HG03378 (cell line): ENCODE results near the gene PTGDS.

Experiments used
- ATAC-seq: cut with Tn5 transposase; IDR thresholded peaks from one replicate; pipeline ENCODE4 v1.9.1; 2021; ENCODE audit warnings: mild to moderate bottlenecking, moderate library complexity; ENCODE audit not compliant: unreplicated experiment

Gene PTGDS

GRCh38 chr9:136945333-136946227, 31.7 kb upstream of the PTGDS start:
- ATAC-seq, result no peak

DNA sequence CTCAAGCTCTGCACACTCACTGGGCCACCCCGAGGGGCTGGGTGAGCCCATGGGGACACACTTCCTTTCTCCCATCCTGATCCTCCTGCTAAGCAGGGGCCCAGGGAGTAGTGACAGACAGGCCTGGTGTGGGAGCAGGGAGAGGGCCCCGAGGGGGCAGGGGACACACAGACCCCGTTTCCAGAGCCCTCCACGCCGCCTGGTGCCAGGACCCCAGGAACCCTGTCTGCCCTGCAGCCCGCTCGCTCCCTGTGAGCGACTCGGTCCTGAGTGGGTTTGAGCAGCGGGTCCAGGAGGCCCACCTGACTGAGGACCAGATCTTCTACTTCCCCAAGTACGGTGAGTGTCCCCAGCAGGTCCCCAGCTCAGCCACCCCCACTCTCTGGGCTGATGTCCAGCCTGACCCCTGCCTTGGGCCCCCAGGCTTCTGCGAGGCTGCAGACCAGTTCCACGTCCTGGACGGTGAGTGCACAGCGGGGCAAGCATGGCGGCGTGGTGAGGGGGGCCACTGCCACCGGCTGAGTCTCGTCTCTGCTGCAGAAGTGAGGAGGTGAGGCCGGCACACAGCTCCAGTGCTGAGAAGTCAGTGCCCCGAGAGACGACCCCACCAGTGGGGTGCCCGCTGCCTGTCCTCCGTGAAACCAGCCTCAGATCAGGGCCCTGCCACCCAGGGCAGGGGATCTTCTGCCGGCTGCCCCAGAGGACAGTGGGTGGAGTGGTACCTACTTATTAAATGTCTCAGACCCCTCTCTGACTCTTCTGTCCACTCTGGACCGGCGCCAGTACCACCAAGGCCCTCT, 30.9 kb upstream of the PTGDS start:
- no peak for ATAC-seq

GRCh38 chr9:136947028-136947891, 30.0 kb upstream of the PTGDS start:
- ATAC-seq, result no peak

GRCh38 chr9:136947955-136948510, 29.3 kb upstream of the PTGDS start:
- no peak for ATAC-seq

GRCh38 chr9:136949239-136949816, 28.0 kb upstream of the PTGDS start:
- no peak for ATAC-seq

DNA sequence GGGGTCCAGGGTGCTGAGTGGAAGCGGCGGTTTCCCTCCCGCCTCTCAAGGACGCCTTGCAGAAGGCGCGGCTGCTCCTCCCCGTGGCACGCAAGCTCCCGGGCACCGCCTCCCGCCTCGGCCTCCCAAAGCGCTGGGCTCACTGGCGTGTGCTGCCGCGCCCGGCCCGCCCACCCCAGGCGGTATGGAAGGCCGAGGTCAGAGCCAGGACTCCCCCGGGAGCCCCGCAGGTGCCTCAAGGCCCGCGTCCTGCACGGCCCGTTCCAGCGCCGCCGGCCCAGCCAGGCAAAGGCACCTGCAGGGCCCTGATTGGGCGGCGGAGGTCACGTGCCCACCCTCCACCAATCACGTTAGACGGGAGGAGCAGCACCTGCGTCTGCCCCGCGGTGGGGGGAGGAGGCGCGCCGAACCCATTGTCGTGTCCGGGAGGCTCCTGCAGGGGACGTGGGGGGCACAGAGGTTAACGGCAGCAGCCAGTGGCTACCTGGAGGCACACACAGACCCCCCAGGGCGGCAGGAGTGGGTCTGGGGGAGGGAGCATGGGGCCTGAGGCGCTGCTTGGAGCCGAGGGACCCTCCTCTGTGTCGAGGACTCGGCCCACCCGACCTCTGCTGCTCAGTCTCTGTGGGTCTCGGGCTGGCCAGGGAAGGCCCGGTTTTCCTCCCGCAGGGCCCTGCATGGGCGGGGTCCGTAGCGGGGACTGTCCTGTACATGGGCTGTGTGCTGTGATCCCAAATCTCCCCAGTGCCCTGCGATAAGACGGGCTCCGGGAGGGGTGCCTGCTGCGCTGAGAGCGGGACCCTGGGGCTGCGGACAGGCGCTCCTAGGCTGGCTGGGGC, 27.3 kb upstream of the PTGDS start:
- peak; percentile 53 for ATAC-seq

DNA sequence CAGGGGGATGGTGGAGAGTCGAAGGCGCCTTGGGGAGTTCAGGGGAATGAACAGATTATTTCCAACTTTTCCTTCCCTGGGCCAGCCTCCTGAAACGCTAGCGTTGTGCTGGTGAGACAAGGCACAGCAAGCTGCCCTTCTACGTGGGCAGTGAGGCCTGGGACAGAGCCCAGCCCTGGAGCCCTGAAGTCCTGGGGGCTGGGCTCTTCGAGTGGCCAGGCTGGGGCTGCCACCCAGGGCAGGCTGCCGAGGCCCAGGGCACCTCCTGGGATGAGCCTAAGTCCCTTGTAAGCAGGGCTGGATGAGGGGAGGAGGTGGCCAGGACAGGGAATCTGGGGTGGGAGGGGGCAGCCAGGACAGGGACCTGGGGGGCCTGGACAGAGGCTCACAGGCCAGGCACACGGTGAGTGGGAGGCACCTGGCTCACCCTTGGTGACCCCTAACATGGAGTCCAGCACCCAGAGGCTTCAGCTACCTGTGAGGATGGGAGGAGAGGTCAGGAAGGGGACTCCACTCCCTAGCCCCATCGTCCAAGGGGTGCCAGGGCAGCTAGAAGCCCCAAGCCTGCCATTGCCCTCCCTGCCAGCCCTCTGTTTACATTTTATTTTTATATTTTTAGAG, 26.5 kb upstream of the PTGDS start:
- ATAC-seq, result no peak

GRCh38 chr9:136951541-136952320, 25.6 kb upstream of the PTGDS start, which contains the start of gene LCN12:
LCN12 (plus strand) TSS chr9:136952273; CDS start chr9:136952328, 55 bp downstream.
- ATAC-seq, result no peak

GRCh38 chr9:136952321-136952850, 24.9 kb upstream of the PTGDS start:
- ATAC-seq, result no peak

DNA sequence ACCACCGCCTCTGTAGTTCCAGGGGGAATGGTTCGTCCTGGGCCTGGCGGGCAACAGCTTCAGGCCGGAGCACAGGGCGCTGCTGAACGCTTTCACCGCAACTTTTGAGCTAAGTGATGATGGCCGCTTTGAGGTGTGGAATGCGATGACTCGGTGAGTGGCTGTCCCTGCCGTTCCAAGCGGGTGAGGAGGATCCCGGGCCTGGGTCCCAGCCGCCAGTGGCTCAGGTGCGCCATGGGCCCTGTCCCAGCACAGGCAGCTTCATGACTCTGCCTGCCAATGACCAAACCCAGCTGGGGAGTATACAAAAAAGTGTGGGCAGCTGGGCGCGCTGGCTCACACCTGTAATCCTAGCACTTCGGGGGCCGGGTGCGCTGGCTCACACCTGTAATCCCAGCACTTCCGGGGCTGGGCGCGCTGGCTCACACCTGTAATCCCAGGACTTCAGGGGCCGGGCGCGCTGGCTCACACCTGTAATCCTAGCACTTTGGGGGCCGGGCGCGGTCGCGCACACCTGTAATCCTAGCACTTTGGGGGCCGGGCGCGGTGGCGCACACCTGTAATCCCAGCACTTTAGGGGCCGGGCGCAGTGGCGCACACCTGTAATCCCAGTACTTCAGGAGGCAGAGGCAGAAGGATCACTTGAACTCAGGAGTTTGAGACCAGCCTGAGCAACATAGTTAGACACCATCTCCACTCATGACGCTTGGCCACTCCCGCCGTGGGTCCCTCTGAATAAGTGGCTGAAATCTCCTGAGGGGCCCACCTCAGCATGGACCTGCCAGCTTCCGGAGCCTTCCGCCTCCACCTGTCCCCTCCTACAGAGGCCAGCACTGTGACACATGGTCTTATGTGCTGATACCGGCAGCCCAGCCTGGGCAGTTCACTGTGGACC, 24.2 kb upstream of the PTGDS start:
- no peak for ATAC-seq

DNA sequence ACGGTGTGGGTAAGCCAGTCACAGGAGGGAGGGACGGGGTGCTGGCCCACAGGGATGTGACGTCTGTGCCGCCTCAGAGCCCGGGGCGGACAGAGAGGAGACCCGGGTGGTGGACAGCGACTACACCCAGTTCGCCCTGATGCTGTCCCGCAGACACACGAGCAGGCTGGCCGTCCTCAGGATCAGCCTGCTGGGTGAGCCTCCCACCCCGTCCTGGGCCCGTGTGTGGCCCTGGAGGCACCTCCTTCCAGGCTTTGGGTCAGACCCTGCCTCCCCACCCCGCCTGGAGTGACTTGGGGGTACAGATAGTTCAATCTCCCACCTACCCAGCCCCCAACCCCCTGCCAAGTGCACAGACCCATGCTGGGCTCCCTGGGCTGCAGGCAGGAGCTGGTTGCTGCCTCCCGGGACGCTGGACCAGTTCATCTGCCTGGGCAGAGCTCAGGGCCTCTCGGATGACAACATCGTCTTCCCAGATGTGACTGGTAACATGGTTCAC, 23.5 kb upstream of the PTGDS start:
- ATAC-seq, result no peak

GRCh38 chr9:136954270-136955083, 22.8 kb upstream of the PTGDS start:
- no peak for ATAC-seq

- no peak for ATAC-seq
Observed at GRCh38 chr9:136955202-136955942, 21.9 kb upstream of the PTGDS start.

GRCh38 chr9:136955943-136956335, 21.4 kb upstream of the PTGDS start:
- no peak for ATAC-seq

DNA sequence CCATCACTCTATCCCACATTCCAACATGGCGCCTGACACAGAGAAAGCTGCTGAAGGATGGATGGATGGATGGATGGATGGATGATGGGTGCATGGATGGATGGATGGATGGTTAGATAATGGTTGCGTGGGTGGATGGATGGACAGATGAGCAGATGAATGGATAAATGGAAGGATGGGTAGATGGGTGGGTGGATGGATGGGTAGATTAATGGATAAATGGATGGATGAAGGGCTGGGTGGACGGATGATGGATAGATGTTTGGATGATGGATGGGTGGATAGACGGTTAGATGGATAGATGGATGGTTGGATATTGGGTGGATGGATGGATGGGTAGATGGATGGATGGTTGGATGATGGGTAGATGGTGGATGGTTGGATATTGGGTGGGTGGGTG, 20.7 kb upstream of the PTGDS start:
- ATAC-seq, result no peak
